Breast epithelium (tissue), 4 donors: ENCODE data around the gene ZNF451. TPM values are rescaled to one million over a fixed set of nuclear protein-coding genes. Genes with fewer than 3 reads are reported as not detected.

Experiments used
- DNase-seq, 2 donors: peaks; one replicate each; pipeline ENCODE4 v3.0.0-alpha.2; 2019; ENCODE audit warnings: low spot score in 2 of 2
- H3K27ac ChIP-seq, 2 donors: fragments of 200-600 bp; sonication (generic) in 1 of 2; one replicate each; pipeline ENCODE4 v1.5.1; 2016 to 2019; ENCODE audit warnings: mild to moderate bottlenecking in 1 of 2
- H3K27me3 ChIP-seq, 2 donors: fragments of 200-600 bp; sonication (generic) in 1 of 2; one replicate each; pipeline versions ENCODE4 v1.5.1 to v1.6.0; 2017 to 2019; ENCODE audit warnings: control low read depth in 1 of 2, mild to moderate bottlenecking in 1 of 2
- H3K36me3 ChIP-seq: fragments of 200-600 bp; one replicate; pipeline ENCODE4 v1.5.1; 2019
- H3K4me1 ChIP-seq, 2 donors: fragments of 200-600 bp; sonication (generic); one replicate each; pipeline ENCODE4 v1.5.1; 2016 to 2019; ENCODE audit warnings: control low read depth in 1 of 2
- H3K4me3 ChIP-seq, 3 donors: fragments of 200-600 bp; sonication (generic); 1 replicate in 2 of 3; 2 replicates in 1 of 3; pipeline ENCODE4 v1.5.1; 2016 to 2019; ENCODE audit warnings: mild to moderate bottlenecking in 3 of 3, moderate library complexity in 2 of 3
- H3K9me3 ChIP-seq, 2 donors: fragments of 200-600 bp; sonication (generic) in 1 of 2; one replicate each; pipeline ENCODE4 v1.5.1; 2016 to 2019; ENCODE audit warnings: control low read depth in 1 of 2
- POLR2A ChIP-seq: fragments of 450-650 bp; IDR thresholded peaks from one replicate; pipeline ENCODE4 v1.6.1; 2016; ENCODE audit warnings: antibody characterized with exemption, mild to moderate bottlenecking, moderate library complexity
- POLR2AphosphoS5 ChIP-seq, 3 donors: sonication (generic); formaldehyde crosslinking; IDR thresholded peaks; one replicate each; pipeline ENCODE4 v1.6.1; 2017; ENCODE audit warnings: antibody characterized with exemption in 3 of 3
- intact Hi-C: fragments of 100-400 bp; cut with DNase I; formaldehyde crosslinking; loops from one replicate; pipeline ENCODE4 v1.15.1; 2023; ENCODE audit warnings: low total_unique reads
- total RNA-seq, 3 donors: library from RNA; depleted of rRNA; stranded (reverse); fragments of >200 nt; gene quantifications; one replicate each; pipeline ENCODE4 v1.1.0, GENCODE V29; 2016
- TF ChIP-seq, protein P1 (sequence below), 3 donors: fragments of 450-650 bp; IDR thresholded peaks; one replicate each; pipeline ENCODE4 v1.5.1; 2016 to 2017; ENCODE audit warnings: antibody characterized with exemption in 3 of 3, mild to moderate bottlenecking in 3 of 3, moderate library complexity in 3 of 3

The ZNF451 gene
- total RNA-seq, 3 donors from 2014 or later = 72.3 to 95.1 (median 77.7) TPM

DNA sequence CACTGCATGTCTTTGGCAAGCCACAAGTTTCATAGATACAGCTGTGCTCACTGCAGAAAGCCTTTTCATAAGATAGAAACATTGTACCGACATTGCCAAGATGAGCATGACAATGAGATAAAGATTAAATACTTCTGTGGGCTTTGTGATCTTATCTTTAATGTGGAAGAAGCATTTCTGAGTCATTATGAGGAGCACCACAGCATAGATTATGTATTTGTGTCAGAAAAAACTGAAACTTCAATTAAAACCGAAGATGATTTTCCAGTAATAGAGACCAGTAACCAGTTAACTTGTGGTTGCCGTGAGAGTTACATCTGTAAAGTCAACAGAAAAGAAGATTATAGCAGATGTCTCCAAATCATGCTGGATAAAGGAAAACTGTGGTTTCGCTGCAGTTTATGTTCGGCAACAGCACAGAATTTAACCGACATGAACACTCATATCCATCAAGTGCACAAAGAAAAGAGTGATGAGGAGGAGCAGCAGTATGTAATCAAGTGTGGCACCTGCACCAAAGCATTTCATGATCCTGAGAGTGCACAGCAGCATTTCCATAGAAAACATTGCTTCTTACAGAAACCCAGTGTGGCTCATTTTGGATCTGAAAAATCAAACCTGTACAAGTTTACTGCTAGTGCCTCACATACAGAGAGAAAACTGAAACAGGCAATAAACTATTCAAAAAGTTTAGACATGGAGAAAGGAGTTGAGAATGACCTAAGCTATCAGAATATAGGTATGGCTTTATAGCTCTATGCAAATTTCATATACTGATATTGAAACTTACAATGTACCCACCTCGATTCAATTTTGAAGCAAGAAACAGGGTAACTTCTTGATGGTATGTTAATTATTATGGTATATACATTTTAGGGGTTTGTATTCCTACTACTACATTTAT lies 58.2 kb downstream of the ZNF451 start:
- Histone ChIP-seq H3K4me1 (no peaks in the 10 kb centered on the region), H3K27me3 (no peaks in the 10 kb centered on the region), H3K27ac (no peak overlapping the region), H3K9me3 (no peaks in the 10 kb centered on the region), H3K36me3 (peaks cover 1% of the 10 kb centered on the region), H3K4me3 (no peak overlapping the region)
- intact Hi-C loops = no loop called here
- DNase-seq = no peak
- no peak for TF ChIP-seq POLR2A
- TF ChIP-seq, protein P1, sequence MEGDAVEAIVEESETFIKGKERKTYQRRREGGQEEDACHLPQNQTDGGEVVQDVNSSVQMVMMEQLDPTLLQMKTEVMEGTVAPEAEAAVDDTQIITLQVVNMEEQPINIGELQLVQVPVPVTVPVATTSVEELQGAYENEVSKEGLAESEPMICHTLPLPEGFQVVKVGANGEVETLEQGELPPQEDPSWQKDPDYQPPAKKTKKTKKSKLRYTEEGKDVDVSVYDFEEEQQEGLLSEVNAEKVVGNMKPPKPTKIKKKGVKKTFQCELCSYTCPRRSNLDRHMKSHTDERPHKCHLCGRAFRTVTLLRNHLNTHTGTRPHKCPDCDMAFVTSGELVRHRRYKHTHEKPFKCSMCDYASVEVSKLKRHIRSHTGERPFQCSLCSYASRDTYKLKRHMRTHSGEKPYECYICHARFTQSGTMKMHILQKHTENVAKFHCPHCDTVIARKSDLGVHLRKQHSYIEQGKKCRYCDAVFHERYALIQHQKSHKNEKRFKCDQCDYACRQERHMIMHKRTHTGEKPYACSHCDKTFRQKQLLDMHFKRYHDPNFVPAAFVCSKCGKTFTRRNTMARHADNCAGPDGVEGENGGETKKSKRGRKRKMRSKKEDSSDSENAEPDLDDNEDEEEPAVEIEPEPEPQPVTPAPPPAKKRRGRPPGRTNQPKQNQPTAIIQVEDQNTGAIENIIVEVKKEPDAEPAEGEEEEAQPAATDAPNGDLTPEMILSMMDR (IDR thresholded peaks at IDR 0.05) = no peak
- no peak for TF ChIP-seq POLR2AphosphoS5 (IDR thresholded peaks at IDR 0.05)

DNA sequence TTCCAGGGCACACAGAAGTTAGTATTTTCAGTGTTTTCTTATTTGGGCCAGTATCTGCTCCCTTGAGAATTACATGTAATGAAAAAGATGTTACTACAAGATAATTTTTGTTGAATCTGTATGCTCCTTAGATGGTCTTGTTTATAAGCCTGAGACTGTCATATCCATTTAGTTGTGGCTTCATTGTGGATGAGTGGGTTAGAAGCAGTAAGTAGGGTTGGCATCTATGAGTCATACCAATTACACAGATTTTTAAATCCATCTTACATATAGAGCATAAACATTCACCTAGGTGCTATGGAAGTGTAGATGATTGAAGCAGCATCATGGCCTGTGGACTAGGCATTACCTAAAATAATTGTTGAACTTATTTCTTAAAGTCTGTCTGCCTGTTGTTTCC lies 68.7 kb downstream of the ZNF451 start:
- Histone ChIP-seq H3K4me3 (no peak overlapping the region), H3K36me3 (no peaks in the 10 kb centered on the region), H3K4me1 (no peaks in the 10 kb centered on the region), H3K9me3 (no peaks in the 10 kb centered on the region), H3K27me3 (no peaks in the 10 kb centered on the region), H3K27ac (no peak overlapping the region)
- intact Hi-C loops = no loop called here
- TF ChIP-seq POLR2AphosphoS5 (IDR thresholded peaks at IDR 0.05) = no peak
- TF ChIP-seq, protein P1 (IDR thresholded peaks at IDR 0.05) = no peak
- no peak for TF ChIP-seq POLR2A
- DNase-seq = no peak

DNA sequence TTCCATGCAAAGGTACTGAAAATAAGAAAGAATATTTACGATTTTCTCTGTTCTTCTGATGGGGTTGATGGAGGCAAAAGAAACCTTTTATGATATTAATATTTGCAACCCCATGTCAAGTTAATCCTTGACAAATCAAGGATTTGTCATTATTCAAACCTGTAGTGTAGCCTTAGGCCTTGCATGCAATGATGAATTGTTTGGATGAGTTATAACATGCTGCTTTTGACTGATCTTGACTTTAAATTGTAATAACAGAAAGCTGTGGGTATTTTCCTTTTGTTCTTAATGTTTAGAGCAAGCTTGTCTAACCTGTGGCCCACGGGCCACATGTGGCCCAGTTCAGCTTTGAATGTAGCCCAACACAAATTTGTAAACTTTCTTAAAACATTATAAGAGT lies 69.1 kb downstream of the ZNF451 start:
- no peaks in the 10 kb centered on the region for H3K27me3 ChIP-seq
- no peak overlapping the region for H3K4me3 ChIP-seq
- no peaks in the 10 kb centered on the region for H3K4me1 ChIP-seq
- no peak for DNase-seq
- intact Hi-C loops = no loop called here
- no peaks in the 10 kb centered on the region for H3K36me3 ChIP-seq
- H3K9me3 ChIP-seq = no peaks in the 10 kb centered on the region
- no peak for TF ChIP-seq POLR2A
- TF ChIP-seq POLR2AphosphoS5 (IDR thresholded peaks at IDR 0.05) = no peak
- H3K27ac ChIP-seq = no peak overlapping the region

DNA sequence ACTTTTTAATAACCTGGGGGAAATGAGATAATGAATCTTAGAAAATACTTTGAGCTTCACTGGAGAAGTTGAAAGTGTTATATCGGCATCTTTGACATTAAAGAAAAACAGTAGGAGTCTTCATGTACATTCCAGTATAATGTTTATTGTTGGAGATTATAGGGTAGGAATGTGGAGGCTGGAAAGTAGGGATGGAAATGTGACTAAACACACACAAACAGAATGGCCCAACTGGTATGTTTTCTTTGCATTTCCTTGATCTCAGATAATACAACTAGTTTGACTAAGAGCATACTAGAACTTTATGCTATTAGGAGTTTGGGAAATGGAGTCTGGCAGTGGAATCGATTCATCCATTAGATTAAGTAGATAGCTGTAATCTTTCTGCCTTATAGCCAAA lies 72.0 kb downstream of the ZNF451 start:
- TF ChIP-seq POLR2A (no peak), POLR2AphosphoS5 (IDR thresholded peaks at IDR 0.05) (no peak)
- TF ChIP-seq, protein P1 (IDR thresholded peaks at IDR 0.05) = no peak
- H3K4me3 ChIP-seq = no peak overlapping the region
- no peak for DNase-seq
- no peaks in the 10 kb centered on the region for H3K4me1 ChIP-seq
- no peaks in the 10 kb centered on the region for H3K27me3 ChIP-seq
- intact Hi-C loops = no loop called here
- peaks cover 7 to 16% of the 10 kb centered on the region in 2 donors for H3K9me3 ChIP-seq
- peaks cover 4% of the 10 kb centered on the region for H3K36me3 ChIP-seq
- H3K27ac ChIP-seq = no peak overlapping the region

DNA sequence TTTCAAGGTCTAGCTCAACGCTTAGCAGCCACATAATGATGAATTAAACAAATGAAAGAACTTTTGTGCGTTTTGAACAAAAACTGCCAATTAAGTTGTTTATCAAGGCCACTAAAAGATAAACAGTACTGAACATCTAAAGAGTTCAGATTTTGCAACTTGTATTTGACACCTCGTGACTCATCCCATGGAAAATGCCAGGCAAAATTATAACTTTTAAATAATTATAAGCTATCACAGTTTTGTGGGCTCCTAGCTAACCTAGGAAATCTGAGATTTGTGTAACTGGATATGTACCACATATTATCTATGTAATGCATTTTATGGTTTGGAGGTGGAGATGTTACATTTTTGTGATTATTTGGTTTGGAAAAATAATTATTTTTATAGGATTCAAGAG lies 72.5 kb downstream of the ZNF451 start:
- DNase-seq = no peak
- Histone ChIP-seq H3K9me3 (peaks cover 7 to 16% of the 10 kb centered on the region in 2 donors), H3K27me3 (no peaks in the 10 kb centered on the region), H3K4me3 (no peak overlapping the region), H3K36me3 (peaks cover 4% of the 10 kb centered on the region), H3K4me1 (no peaks in the 10 kb centered on the region), H3K27ac (no peak overlapping the region)
- intact Hi-C loops = no loop called here
- no peak for TF ChIP-seq POLR2AphosphoS5 (IDR thresholded peaks at IDR 0.05)
- TF ChIP-seq POLR2A = no peak
- TF ChIP-seq, protein P1 (IDR thresholded peaks at IDR 0.05) = no peak
